Epithelial cell of proximal tubule (primary cell): ENCODE data around the gene CEP152. TPM values are rescaled to one million over a fixed set of nuclear protein-coding genes. Genes with fewer than 3 reads are reported as not detected.

Experiments
- DNase-seq: peaks from one replicate; pipeline ENCODE4 v3.0.0-alpha.2; 2011; ENCODE audit warnings: low read depth
- H3K4me3 ChIP-seq: 2 replicates; pipeline ENCODE4 v1.5.1; 2011; ENCODE audit warnings: low read depth, mild to moderate bottlenecking, low read length
- CTCF ChIP-seq: conservative IDR thresholded peaks from 2 replicates; pipeline ENCODE4 v1.5.1; 2012; ENCODE audit warnings: low read depth, mild to moderate bottlenecking, low read length
- total RNA-seq: library from RNA; depleted of rRNA; stranded (reverse); fragments of >200 nt; gene quantifications from 2 replicates; pipeline ENCODE4 v1.2.3, GENCODE V29; 2015

Gene CEP152
- total RNA-seq, 1 donor from 2014 or later = 14.1 TPM

DNA sequence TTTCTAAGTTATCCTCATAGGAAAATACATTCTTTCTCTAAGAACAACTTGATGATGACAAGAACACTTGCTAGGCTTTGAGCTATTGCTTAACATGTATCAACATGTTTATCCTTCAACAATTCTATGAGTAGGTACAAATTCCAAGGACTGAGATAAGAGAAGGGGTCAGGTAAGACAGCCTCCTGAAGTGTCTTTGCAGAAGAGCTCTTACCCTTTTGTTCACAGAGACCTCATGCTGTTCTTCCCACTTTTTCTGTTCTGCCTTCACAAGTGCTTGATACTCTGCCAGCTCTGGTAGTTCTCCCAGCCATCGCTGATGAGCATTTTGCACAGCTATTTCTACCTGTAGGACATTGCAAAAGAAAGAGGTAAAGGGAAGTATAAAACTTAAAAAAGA, 50.9 kb downstream of the CEP152 start:
- DNase-seq = no peak
- no peak overlapping the region for H3K4me3 ChIP-seq
- TF ChIP-seq CTCF = no peak

DNA sequence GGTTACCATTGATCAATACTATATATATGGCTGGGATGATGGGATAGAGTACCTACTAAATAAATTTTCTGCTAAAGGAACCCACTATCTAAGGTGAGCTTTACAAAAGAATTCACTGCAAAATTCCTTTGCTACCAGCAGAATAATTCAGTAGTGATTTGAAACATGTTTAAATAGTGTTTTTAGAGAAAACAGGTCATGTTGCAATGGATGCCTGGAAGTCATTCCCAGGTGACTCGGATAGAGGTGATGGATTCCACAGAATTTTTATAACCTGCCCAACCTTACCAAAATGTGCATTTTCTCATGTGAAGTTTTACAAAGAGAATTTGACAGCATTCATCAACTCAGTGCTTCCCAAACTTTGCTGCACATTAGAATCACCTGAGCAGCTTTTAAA, 53.2 kb downstream of the CEP152 start:
- no peak for TF ChIP-seq CTCF
- no peak for DNase-seq
- no peak overlapping the region for H3K4me3 ChIP-seq

- no peak overlapping the region for H3K4me3 ChIP-seq
- no peak for DNase-seq
- no peak for TF ChIP-seq CTCF
Observed at GRCh38 chr15:48754011-48754410, 56.9 kb downstream of the CEP152 start.

DNA sequence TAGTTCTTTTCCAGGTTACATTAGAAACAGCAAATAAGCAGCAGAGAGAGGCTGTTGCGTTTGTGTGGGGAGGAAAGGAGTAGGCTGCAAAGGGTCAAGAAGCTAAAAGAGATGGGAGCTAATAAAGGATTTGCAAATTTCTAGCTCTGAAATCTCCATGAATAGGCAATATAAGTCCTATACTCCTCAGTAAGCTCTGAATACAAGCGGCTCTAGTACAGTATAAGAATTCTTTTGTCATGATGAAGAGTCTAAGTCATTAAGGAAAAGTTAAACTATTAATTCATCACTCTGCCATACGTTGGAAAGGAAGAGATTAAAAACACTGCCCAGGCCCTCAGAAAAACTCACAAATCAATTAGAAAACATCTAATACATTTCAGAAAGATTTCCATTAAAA, 59.3 kb downstream of the CEP152 start:
- DNase-seq = no peak
- TF ChIP-seq CTCF = no peak
- no peak overlapping the region for H3K4me3 ChIP-seq

- no peak overlapping the region for H3K4me3 ChIP-seq
- DNase-seq = no peak
- no peak for TF ChIP-seq CTCF
Observed at GRCh38 chr15:48748535-48748934, 62.3 kb downstream of the CEP152 start.

GRCh38 chr15:48733615-48734014, 77.3 kb downstream of the CEP152 start:
- no peak for DNase-seq
- H3K4me3 ChIP-seq = no peak overlapping the region
- no peak for TF ChIP-seq CTCF

- DNase-seq = no peak
- TF ChIP-seq CTCF = no peak
- no peak overlapping the region for H3K4me3 ChIP-seq
Observed at GRCh38 chr15:48730506-48730905, 80.4 kb downstream of the CEP152 start.
